HG02840 (cell line): ENCODE measurements around the gene ADAM22.

ENCODE experiments used
- ATAC-seq: cut with Tn5 transposase; IDR thresholded peaks from one replicate; pipeline ENCODE4 v1.9.1; 2021; ENCODE audit warnings: mild to moderate bottlenecking, moderate library complexity, moderate number of reproducible peaks; ENCODE audit not compliant: unreplicated experiment, low FRiP score

ADAM22 gene

DNA sequence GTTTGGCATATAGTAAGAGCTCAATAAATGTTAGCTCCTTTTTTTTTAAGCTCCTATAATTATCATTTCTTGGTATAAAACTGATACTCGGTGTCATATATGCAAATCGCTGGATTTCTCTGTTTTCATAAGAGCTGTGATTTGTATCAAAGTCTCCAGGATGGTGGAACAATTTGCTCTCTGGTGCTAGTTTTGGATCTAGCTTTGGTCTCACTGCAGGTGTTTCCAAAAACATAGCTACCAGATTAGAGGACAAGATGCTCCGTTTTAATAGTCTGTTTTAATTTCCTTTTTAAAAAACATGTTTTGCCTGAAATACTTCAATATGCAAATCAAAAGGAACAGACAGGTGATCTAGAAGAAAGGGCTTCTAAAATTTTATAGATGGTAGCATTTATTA is 25.3 kb downstream of the ADAM22 start:
- ATAC-seq = no peak

DNA sequence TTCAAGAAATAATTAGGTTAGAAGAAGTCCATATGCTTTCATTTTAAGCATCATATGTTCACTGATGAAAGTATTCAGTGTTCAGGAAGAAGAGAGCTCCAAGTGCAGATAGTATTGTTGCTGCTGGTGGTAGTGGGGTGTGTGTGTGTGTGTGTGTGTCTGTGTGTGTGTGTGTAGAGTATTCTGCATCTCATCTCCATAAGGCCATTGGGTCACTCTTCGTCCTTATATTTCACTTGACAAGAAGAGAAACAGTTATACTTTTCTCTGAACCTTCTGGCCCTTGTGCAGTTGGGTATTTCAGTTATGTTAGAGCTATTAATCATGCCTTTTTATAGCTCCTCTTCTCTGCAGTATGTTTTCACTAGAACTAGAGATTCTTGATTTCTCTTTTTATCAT is 26.2 kb downstream of the ADAM22 start:
- ATAC-seq = no peak

DNA sequence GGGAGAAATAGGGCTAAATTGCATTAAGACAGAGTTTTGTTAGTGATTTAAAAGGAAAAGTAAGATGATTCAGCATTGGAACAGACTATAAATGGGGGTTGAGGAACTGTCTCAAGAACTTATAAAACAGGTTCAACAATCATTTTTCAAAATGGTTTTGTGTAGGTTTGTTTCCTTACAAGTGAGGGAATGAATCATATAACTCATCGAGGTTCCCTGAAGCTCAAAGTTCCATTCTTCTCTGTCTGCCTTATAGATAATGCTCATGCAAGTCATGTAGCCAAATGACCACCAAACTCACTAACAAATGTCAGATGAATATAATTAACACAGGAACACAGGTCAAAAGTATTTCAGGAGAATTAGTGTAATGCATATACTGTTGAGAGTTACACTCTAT is 27.7 kb downstream of the ADAM22 start:
- no peak for ATAC-seq

DNA sequence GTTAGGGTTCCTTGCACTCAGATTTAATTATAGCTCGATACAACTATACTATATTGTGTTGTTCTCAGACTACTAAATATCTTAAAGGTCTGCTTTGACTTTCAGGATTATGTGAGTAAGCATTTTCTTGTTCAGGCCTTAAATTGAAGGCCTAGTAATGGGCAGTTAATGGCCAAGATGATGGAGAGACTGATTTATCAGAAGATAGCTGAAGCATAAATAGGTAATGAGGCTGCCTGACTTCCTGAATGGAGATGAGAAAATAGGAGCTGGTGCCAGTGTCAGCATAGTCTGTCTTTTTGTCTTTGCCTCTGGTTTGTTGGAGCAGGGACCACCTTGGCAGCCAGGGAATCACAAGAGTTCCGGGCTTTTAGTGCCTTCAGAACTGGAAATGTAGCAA is 32.2 kb downstream of the ADAM22 start:
- no peak for ATAC-seq

DNA sequence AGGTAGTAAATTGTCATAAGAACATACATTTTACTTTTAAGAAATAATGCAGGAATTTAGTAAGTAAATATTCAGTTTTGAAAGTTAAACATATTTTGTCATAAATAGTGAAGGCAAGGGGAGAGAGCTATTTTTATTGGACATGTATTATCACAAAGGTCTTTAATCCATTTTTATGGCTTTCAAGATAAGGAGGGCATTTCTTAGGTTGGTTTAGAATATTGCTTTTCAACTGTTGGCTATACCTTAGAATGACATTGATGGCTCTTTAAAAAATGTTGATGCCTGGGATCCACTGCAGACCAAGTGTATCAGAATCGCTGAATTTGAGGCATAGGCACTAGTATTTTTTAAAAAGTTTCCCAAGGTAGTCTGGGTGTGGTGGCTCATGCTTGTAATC is 34.0 kb downstream of the ADAM22 start:
- ATAC-seq = no peak

DNA sequence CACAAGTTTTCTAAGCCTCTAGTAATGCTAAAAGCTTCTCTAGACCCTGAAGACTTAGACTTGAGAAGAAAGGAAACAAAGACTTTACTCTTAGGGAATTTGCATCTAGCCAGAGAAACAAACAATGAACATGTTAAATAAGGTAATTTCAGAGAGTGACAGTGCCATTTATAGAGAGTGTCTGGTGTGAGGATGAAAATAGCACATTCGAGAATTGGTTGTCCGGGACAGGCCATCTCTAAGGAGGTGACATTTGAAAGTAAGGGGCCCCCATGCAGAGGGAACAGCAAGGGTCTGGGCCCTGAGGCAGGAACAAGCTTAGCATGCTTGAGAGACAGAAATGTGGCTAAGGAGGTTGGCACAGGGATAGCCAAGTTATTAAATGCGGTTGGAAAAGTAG is 48.1 kb downstream of the ADAM22 start:
- no peak for ATAC-seq

DNA sequence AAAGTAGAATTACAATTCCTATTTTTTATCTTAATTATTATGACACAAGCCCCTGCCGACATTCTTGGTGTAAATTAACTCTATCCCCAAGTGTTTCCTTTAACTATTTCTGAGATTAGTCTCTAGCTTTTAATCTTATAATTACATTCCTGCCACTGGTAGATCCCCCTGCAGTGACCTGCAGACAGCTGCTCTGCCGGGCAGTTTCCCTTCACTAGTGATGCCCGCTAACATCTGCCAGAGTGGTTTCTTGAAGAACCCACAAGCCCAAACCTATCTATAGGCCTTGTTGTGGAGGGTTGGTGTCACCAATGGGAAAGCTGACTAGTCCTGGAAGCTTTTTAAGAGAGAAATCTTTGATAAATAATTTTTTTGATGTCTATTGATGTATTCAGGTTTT is 50.0 kb downstream of the ADAM22 start:
- no peak for ATAC-seq

DNA sequence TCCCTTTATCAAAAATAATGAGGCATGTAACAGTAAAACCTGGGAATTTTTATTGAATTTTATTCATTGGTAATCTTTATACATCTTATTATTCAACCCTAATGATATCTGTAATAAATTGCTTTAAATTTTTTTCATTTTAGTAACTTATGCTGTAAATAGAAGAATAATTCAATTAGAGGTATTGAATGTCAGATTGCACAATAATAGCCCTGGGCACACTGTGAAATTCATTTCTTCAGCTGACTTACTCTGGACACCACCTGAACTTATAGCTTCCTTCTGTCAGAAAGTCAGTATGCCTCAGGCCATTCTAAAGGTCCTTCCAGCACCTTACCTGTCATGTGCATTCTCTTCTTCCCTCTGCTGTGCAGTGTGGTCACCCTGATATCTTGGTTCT is 59.2 kb downstream of the ADAM22 start:
- ATAC-seq = no peak

DNA sequence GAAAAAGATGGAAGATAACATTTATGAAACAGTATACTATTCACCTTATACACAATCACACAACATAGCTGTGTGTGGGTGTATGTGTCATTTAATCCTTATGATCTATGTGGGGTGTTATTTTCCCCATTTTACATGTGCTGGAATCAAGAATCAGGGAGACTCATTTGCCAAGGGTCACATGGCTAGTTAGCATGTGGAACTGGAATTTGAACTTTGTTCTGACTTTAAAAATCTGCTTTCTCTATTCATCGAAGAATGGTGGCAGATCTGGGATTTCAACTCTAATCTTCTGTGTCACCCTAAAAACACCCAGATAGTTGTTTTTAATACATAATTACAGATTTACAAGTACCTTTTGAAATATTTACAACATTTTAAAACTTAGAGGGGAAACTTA is 65.2 kb downstream of the ADAM22 start:
- no peak for ATAC-seq

DNA sequence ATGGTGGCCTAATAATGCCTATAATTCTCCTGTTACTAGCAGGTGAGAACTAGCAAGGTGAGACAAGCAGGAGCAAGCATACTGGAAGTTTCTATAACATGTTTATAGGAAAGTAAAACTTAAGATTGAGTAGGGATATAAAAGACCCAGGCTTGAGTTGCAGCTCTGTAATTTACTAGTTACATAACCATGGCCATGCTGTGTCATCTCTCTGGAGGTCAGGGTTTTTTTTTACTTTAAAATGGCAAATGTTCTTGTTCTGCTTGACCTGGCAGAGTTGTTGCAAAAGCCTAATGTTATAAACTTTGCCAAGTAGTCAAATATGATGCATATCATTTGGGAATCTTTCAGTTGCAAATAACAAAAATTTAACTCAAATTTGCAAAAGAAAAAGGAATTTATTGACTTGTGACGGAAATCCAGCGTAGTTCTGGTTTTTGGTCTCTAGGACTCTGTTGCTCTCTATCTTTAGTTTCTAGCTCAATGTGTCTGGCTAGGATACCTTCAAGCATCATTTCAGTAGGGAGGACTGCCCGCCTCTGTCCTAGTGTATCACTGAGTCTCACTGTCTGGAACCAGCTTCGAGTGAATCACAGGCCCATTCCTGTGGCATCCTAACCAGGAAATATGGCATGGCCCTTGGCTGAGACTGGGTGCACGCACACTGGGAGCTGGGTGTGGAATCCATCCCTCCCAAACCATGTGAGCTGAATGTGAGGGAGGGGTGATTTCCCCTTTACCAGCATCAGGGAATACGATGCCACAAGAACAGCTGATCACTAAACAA is 67.9 kb downstream of the ADAM22 start:
- ATAC-seq = no peak

DNA sequence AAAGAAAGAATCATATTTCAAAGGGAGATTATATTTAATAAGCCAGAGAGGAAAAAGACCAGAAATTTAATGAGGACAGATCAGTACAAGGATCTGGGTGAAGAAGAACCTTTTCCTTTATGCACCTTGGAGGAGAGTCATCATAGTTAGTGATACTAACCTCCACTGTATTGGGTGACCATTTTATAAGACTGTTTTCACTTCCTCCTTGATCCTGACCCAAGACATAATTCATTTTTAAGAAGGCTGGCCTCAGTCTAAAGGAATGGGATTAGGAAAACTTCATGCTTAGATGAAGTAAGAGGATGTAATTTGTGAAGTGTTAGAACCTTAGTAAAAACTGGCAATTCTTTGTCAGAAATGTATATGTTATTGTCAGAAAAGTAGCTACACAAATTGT is 68.6 kb downstream of the ADAM22 start:
- ATAC-seq = no peak

DNA sequence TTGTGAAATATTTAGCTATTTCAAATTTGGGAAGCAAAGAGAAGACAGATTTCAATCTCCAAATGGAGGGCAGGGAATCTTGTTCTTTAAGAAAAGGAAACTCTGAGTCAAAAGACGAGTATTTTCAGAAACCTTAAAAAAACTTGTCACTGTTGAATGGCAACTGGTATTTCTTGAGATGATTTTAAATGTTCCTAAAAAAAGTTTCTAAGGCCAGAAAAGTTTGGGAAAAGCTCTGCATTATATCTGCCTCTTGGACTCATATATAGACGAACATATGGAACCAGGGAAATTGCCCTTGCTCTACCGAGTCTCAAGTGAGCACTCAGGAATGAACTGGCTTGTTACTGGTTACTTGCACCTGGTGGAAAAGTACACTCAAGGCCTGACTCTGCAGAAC is 69.5 kb downstream of the ADAM22 start:
- no peak for ATAC-seq

DNA sequence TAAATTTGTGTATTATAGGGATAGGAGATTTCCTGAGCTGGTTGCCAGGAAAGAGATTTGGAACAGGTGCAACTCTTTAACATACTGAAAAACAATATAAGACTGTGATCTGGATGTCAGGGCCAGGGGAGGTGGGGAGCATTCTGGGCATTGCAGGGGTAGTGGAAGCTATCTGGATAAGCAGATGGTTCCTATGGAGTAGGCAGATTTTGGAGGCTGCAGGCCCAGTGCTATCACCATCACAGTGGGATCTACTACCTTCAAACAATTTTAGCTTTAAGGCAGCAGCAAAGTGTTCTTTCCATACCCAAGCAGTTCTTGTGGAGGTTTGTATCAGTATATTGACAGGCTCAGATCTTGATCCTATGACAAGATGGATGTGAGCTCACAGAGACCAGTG is 71.1 kb downstream of the ADAM22 start:
- no peak for ATAC-seq

DNA sequence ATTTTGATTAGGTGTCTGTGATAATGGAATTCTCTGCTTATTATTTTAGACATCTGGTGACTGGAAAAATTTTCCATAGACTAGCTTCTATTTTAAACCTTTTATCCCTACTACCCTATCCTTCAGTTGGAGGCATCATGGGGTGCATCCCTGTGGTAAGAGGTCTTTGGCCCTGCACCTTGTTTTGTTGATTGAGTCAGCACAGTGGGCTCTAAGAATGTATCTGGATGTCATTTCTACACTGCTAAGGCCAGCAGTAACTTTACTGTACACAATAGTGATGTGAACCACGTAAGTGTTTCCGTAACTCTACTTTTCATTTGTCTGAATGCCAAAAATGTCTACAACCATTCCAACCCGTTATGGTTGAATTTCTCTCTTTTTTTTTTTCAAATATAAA is 75.6 kb downstream of the ADAM22 start:
- ATAC-seq = no peak

DNA sequence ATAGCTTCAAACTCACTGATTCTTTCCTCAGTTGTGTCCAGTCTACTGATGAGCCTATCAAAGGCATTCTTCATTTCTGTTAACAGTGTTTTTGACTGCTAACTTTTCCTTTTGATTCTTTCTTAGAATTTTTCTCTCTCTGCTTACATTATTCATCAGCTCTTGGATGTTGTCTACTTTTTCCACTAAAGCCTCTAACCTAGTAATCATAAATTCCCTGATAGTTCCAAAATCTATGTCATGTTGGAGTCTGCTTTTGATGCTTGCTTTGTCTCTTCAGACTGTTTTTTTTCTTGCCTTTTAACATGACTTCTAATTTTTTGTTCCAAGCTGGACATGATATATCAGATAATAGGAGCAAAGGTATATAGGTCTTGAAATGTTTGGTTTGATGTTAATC is 78.0 kb downstream of the ADAM22 start:
- ATAC-seq = no peak

DNA sequence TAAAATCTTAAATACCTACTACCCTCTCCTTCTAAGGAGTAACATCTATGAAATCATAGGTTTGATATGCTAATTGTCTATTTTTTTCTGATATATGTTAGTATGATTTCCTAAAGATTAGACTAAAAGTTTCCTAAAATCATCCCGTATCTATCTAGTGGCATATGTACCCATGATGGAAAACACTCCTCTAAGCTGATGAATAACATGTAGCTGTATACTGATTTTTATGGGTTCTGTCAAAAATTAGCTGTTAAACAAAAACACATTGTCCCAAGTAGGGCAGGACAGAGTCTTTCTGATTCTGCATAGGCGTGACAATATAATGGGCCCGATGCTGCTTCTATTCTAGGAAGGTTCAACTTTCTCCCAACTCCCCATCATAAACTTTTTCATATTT is 79.9 kb downstream of the ADAM22 start:
- ATAC-seq = no peak

DNA sequence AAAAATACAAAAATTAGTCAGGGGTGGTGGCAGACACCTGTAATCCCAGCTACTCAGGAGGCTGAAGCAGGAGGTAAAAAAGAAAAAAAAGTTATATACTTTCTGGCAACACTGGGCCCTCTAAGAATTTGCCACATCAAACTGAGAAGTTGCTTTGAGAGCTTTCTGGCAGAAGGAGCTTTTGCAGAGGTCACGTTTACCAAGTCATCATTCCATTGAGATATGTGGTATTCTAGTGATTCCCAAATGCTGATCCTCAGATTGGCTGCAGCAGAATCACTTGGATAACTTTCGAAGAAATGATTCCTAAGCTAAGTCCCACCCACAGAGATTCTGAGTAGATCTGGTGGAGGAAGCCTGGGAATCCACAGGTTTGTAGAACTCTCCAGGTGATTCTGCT is 80.5 kb downstream of the ADAM22 start:
- ATAC-seq = no peak

DNA sequence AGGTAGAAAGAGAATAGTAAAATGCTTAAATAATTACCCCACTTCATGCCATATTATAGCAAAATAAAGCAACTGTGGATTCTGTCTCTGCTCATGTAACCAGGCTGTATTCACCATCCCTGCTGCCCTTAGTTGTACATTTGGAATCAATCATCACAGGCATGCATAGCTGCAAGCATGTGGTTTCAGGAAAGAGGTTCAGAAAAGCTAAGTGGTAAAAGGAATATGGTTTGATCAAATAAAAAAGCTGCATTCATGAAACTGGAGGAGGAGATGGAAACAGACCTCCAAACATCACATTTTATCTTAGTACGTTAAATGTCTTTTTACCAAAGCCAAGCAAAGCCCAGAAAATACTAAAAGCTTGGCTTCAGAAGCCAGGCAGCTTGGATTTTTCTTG is 81.3 kb downstream of the ADAM22 start:
- no peak for ATAC-seq

DNA sequence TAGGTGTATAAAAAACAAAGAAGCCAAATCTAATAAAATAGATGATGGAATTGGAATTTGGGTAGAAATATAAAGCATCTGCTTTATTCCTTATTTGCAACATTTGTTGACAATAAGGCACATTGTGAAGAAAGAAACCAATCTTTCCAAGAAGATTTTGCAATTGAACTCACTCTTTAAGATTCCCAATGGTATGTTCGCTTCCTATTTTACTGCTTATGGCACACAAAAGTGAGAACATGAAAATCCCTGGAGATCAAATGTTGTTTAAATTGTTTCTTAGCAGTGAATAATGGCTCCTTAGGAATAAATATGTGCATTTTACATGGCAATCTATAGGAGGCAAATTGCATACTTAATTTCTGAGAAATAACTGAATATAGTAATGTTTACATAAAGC is 84.5 kb downstream of the ADAM22 start:
- no peak for ATAC-seq

DNA sequence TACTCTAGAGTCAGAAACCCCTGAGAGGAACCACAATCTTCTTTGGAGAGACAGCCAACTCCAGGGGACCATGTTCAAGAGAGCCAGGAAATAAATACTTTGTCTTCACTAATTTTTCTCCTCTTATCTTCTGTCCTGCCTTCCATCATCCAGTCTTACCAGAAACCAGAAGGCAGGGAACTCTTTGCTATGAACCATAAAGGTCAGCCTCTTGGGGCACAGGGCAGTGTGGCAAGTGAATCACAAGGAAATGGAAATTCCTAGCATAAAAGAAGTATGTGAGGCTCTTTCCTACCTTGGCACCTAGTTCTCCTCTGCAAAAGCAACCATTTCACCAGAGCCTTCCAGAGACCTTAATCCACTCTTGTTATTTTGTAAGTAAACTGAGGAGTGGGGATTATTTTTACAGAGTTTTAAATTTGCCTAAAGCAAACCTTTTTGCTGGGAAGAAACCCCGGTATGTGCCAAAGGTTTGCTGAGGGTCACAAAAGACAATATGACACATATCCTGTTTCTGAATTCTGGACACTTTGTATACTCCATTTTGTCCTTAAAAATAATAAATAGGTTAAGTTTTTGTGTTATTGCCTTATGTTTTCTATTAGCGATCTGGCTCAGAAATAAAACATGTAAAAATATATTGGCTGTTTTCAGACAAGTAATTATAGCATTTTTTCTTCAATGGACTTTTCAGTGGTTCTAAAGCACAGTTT is 87.1 kb downstream of the ADAM22 start:
- no peak for ATAC-seq

DNA sequence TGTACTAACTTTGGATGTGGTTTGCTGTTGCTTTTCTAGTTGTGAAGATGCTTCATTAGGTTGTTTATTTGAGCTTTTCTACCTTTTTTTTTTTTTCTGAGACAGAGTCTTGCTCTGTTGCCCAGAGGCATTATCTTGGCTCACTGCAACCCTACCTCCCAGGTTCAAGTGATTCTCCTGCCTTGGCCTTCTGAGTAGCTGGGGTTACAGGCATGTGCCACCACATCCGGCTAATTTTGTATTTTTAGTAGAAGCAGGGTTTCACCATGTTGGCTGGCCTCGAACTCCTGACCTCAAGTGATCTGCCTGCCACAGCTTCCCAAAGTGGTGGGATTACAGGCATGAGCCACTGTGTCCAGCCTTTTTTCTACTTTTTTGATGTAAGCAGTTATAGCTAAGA is 93.7 kb downstream of the ADAM22 start:
- ATAC-seq = no peak

DNA sequence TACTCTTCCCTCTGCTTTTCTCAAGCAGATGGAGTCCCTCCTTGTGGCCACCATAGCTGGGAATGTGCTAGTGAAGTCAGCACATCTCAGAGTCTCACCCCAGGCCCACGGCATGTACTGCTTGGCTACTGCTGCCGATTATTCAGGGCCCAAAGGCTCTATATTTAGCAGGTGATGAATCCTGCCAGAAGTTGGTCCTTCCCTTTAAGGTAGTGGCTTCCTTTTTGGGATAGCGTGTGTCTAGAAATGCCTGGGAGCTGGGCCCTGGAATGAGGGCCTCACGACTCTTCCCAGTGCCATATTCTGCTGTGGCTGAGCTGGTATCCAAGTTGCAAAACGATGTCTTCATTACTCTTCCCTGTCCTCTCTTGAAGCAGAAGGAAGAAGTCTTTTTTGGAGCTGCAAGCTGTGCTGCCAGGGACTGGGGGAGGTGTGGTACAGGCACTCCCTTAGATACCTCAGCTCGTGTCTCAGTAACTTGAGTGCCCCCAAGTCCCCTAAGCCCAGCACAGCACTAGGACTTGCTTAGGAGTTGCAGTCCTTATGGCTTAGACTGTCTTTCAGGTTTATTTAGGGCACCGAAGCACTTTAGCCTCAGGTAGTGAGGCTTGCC is 100.1 kb downstream of the ADAM22 start:
- ATAC-seq = no peak
